AG09309 (cell line): ENCODE measurements around the gene TLR2.

Experiments used
- DNase-seq: peaks from one replicate; pipeline ENCODE4 v3.0.0-alpha.2; 2010; ENCODE audit warnings: low read depth
- H3K4me3 ChIP-seq: 2 replicates; pipeline ENCODE4 v1.5.1; 2011; ENCODE audit warnings: mild to moderate bottlenecking, low read depth, low read length, moderate library complexity; ENCODE audit not compliant: control insufficient read depth
- TF ChIP-seq, protein P1 (sequence below): IDR thresholded peaks from 2 replicates; pipeline ENCODE4 v1.5.1; 2011; ENCODE audit warnings: mild to moderate bottlenecking, low read depth, low read length, inconsistent platforms; ENCODE audit not compliant: insufficient read depth, control insufficient read depth; ENCODE audit errors: missing control alignments

The TLR2 gene

DNA sequence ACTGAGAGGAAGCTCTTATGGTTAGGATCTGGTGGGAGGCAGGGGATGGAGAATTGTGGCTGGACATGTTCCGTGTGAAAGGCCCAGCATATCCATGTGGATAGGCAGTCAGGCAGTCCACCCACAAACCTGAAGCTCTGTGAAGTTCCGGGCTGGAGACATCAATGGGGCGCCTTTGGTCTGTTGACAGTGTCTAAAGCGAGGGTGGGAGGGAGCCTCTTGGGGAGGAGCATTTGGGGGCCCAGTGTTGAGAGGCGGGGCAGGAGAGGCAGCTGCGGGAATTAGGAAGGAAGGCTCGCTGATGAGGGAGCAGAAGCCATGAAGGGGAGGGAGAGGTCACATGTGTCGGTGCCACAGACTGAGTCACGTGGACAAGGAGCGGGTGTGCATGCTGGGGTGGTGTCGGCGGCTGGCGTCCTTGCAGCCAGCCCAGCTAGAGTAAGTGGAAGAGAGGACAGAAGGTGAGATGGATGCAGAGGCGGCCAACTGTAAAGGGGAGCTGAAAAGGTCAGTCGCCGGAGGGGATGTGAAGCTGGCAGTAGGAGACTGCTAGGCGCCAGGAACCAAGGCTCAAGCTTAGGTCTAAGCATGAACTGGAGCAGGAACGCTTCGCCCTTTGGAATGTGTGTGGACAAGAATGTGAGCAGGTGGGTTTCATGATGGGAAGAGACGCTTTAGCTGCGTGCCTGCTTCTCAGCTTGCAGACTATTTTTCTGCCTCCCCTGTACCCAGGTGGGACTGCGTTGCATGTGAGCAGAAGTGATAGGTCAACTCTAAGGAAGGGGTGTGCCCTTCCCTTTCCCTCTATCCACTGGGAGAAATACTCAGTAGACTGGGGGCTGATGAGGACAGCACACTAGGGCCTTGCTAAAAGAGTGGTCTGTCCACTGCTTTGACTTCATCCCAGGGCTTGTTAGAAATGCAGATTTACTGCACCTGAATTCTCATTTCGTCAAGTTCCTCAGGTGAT, 44.0 kb upstream of the TLR2 start:
- no peak for DNase-seq

DNA sequence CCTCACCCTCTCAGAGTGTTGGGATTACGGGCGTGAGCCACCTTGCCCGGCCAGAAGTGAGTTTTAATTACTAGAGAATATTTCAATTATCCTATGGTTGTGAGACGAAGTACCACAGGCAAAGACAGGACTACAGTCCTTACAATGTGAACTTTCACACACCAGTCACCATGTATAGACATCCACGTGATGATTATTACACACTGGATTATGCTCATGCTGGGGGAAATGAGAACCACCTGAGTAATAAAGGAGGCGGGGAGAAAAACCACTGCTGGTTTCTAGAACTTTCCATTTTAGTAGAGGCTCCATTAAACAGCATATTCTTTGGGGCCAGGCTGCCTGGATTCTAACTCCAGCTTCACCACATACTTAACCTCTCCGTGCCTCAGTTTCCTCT, 42.5 kb upstream of the TLR2 start:
- TF ChIP-seq, protein P1, sequence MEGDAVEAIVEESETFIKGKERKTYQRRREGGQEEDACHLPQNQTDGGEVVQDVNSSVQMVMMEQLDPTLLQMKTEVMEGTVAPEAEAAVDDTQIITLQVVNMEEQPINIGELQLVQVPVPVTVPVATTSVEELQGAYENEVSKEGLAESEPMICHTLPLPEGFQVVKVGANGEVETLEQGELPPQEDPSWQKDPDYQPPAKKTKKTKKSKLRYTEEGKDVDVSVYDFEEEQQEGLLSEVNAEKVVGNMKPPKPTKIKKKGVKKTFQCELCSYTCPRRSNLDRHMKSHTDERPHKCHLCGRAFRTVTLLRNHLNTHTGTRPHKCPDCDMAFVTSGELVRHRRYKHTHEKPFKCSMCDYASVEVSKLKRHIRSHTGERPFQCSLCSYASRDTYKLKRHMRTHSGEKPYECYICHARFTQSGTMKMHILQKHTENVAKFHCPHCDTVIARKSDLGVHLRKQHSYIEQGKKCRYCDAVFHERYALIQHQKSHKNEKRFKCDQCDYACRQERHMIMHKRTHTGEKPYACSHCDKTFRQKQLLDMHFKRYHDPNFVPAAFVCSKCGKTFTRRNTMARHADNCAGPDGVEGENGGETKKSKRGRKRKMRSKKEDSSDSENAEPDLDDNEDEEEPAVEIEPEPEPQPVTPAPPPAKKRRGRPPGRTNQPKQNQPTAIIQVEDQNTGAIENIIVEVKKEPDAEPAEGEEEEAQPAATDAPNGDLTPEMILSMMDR = no peak

More for the DNA sequence above, 44.0 kb upstream of the TLR2 start:
- TF ChIP-seq, protein P1 = no peak
- H3K4me3 ChIP-seq = no peak overlapping the region

GRCh38 chr4:153643406-153644383, 40.4 kb upstream of the TLR2 start:
- H3K4me3 ChIP-seq = no peak overlapping the region
- TF ChIP-seq, protein P1 = peak; percentile 27
- DNase-seq = no peak

More for the DNA sequence above, 42.5 kb upstream of the TLR2 start:
- no peak overlapping the region for H3K4me3 ChIP-seq
- DNase-seq = no peak

GRCh38 chr4:153645183-153645582, 38.9 kb upstream of the TLR2 start:
- no peak overlapping the region for H3K4me3 ChIP-seq
- no peak for DNase-seq
- TF ChIP-seq, protein P1 = peak; percentile 30

DNA sequence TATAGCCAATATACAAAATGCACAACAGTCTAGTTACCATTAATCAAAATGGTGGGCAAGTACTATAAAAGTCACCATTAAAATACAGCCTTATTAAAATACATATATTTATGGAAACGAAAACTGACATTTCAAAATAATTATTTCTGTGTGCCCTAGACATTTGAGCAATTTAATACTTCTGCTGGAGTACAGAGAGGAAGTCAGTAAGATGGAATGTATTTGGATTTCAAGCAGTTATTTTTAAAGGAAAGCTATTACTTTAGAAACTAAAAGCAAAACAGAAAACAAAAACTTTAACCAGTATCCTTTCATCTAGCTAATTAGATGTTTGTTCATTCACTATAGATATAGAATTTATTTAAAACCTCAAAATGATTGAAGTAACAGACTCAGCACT, 37.8 kb upstream of the TLR2 start:
- TF ChIP-seq, protein P1 = no peak
- no peak overlapping the region for H3K4me3 ChIP-seq
- no peak for DNase-seq

- DNase-seq = no peak
- TF ChIP-seq, protein P1 = no peak
- H3K4me3 ChIP-seq = no peak overlapping the region
Measured at GRCh38 chr4:153646978-153647377, 37.1 kb upstream of the TLR2 start.
